SJCRH30 (cell line): ENCODE results near the gene WFDC11. TPM values are rescaled to one million over a fixed set of nuclear protein-coding genes. Genes with fewer than 3 reads are reported as not detected.
"Not testable (repeated sequence)": the region's sequence is repeated elsewhere in the genome, so short reads cannot be mapped to it uniquely, and the experiment has no call there.

Source experiments
- DNase-seq, 2 experiments: peaks; one replicate each; pipeline ENCODE4 v3.0.0-alpha.2; 2015 to 2020
- H3K27ac ChIP-seq: fragments of 250-450 bp; sonication (Bioruptor Pico); 2 replicates; pipeline ENCODE4 v1.5.1; 2020; ENCODE audit warnings: mild to moderate bottlenecking, moderate library complexity
- H3K27me3 ChIP-seq: fragments of 250-450 bp; sonication (Bioruptor Pico); 2 replicates; pipeline ENCODE4 v1.5.1; 2020; ENCODE audit warnings: mild to moderate bottlenecking, moderate library complexity
- H3K36me3 ChIP-seq: fragments of 250-450 bp; sonication (Bioruptor Pico); 2 replicates; pipeline ENCODE4 v1.5.1; 2020; ENCODE audit warnings: mild to moderate bottlenecking, moderate library complexity
- H3K4me1 ChIP-seq: fragments of 250-450 bp; sonication (Bioruptor Pico); 2 replicates; pipeline ENCODE4 v1.5.1; 2020; ENCODE audit warnings: mild to moderate bottlenecking, moderate library complexity
- H3K4me3 ChIP-seq: fragments of 250-450 bp; sonication (Bioruptor Pico); 2 replicates; pipeline ENCODE4 v1.5.1; 2020; ENCODE audit warnings: mild to moderate bottlenecking, moderate library complexity
- H3K9me3 ChIP-seq: fragments of 250-450 bp; sonication (Bioruptor Pico); replicated peaks from 2 replicates; pipeline ENCODE4 v1.5.1; 2020; ENCODE audit warnings: mild to moderate bottlenecking, moderate library complexity
- total RNA-seq: library from RNA; depleted of rRNA; stranded (reverse); fragments of >200 nt; shearing (Covaris generic); gene quantifications from 2 replicates; pipeline ENCODE4 v1.2.3, GENCODE V29; 2014

The WFDC11 gene
- total RNA-seq, 1 experiment from 2014 or later: not detected

GRCh38 chr20:45646875-45647274, 23.2 kb downstream of the WFDC11 start:
- Histone ChIP-seq H3K4me3 (no peak overlapping the region), H3K4me1 (no peaks in the 10 kb centered on the region), H3K27me3 (peaks cover 3% of the 10 kb centered on the region; the same call in 1 of the 2 replicates), H3K9me3 (no peaks in the 10 kb centered on the region), H3K27ac (no peak overlapping the region), H3K36me3 (no peaks in the 10 kb centered on the region)
- no peak for DNase-seq

GRCh38 chr20:45645869-45646268, 24.2 kb downstream of the WFDC11 start:
- not testable (repeated sequence) for DNase-seq, H3K9me3 ChIP-seq, H3K4me3 ChIP-seq, H3K27ac ChIP-seq, H3K4me1 ChIP-seq, H3K27me3 ChIP-seq, H3K36me3 ChIP-seq

GRCh38 chr20:45641076-45641475, 29.0 kb downstream of the WFDC11 start:
- H3K4me3 ChIP-seq, DNase-seq, H3K9me3 ChIP-seq, H3K27ac ChIP-seq, H3K27me3 ChIP-seq, H3K36me3 ChIP-seq, H3K4me1 ChIP-seq: not testable (repeated sequence)

GRCh38 chr20:45639687-45640086, 30.4 kb downstream of the WFDC11 start:
- H3K36me3 ChIP-seq: no peaks in the 10 kb centered on the region
- no peak for DNase-seq
- H3K27me3 ChIP-seq: no peaks in the 10 kb centered on the region; the same call in 1 of the 2 replicates
- no peaks in the 10 kb centered on the region for H3K4me1 ChIP-seq
- no peaks in the 10 kb centered on the region for H3K9me3 ChIP-seq
- no peak overlapping the region for H3K27ac ChIP-seq
- no peak overlapping the region for H3K4me3 ChIP-seq

- Histone ChIP-seq H3K27ac (no peak overlapping the region), H3K4me1 (no peaks in the 10 kb centered on the region), H3K36me3 (no peaks in the 10 kb centered on the region), H3K4me3 (no peak overlapping the region), H3K9me3 (no peaks in the 10 kb centered on the region), H3K27me3 (no peaks in the 10 kb centered on the region)
- DNase-seq: no peak
Measured at GRCh38 chr20:45636513-45636912, 33.5 kb downstream of the WFDC11 start.

GRCh38 chr20:45631184-45631583, 38.9 kb downstream of the WFDC11 start, which contains the start of gene WFDC9:
WFDC9 (minus strand) TSS chr20:45631284; CDS start chr20:45610181, 21,103 bp downstream.
- Histone ChIP-seq H3K9me3 (no peaks in the 10 kb centered on the region), H3K4me3 (no peak within 1 kb of the TSS), H3K27ac (no peak within 1 kb of the TSS), H3K27me3 (0 out of 2 replicates have a peak, but pooled peaks cover 2% of the 10 kb centered on the region), H3K4me1 (no peaks in the 10 kb centered on the region), H3K36me3 (no peaks in the 10 kb centered on the region)
- DNase-seq: no peak

- no peak overlapping the region for H3K27ac ChIP-seq
- H3K4me3 ChIP-seq: no peak overlapping the region
- no peaks in the 10 kb centered on the region for H3K36me3 ChIP-seq
- DNase-seq: no peak
- H3K27me3 ChIP-seq: 0 out of 2 replicates have a peak, but pooled peaks cover 2% of the 10 kb centered on the region
- H3K4me1 ChIP-seq: no peaks in the 10 kb centered on the region
- H3K9me3 ChIP-seq: no peaks in the 10 kb centered on the region
Measured at GRCh38 chr20:45630371-45630770, 39.7 kb downstream of the WFDC11 start.

- H3K27ac ChIP-seq: no peak within 1 kb of the TSS
- peaks cover 3% of the 10 kb centered on the region; the same call in 1 of the 2 replicates for H3K9me3 ChIP-seq
- H3K27me3 ChIP-seq: 0 out of 2 replicates have a peak, but pooled peaks cover 2% of the 10 kb centered on the region
- DNase-seq: peak; percentile 46 to 69
- no peak within 1 kb of the TSS for H3K4me3 ChIP-seq
- no peaks in the 10 kb centered on the region for H3K36me3 ChIP-seq
- H3K4me1 ChIP-seq: no peaks in the 10 kb centered on the region
Measured at GRCh38 chr20:45629496-45630100, 40.4 kb downstream of the WFDC11 start, which contains the start of gene WFDC10A. WFDC10A (plus strand) TSS chr20:45629739; CDS start chr20:45629814, 75 bp downstream.

- H3K4me3 ChIP-seq: no peak overlapping the region
- H3K9me3 ChIP-seq: peaks cover 3% of the 10 kb centered on the region; the same call in 1 of the 2 replicates
- no peak overlapping the region for H3K27ac ChIP-seq
- no peaks in the 10 kb centered on the region for H3K4me1 ChIP-seq
- 0 out of 2 replicates have a peak, but pooled peaks cover 2% of the 10 kb centered on the region for H3K27me3 ChIP-seq
- DNase-seq: no peak
- no peaks in the 10 kb centered on the region for H3K36me3 ChIP-seq
Measured at GRCh38 chr20:45626540-45626939, 43.5 kb downstream of the WFDC11 start.

GRCh38 chr20:45621593-45621992, 48.4 kb downstream of the WFDC11 start:
- Histone ChIP-seq H3K9me3 (peaks cover 3% of the 10 kb centered on the region; the same call in 1 of the 2 replicates), H3K27me3 (no peaks in the 10 kb centered on the region), H3K4me1 (no peaks in the 10 kb centered on the region), H3K27ac (no peak overlapping the region), H3K36me3 (no peaks in the 10 kb centered on the region), H3K4me3 (no peak overlapping the region)
- DNase-seq: no peak

- DNase-seq: no peak
- Histone ChIP-seq H3K27ac (no peak overlapping the region), H3K4me3 (no peak overlapping the region)
Measured at GRCh38 chr20:45617591-45617990, 52.4 kb downstream of the WFDC11 start.

GRCh38 chr20:45612314-45612713, 57.7 kb downstream of the WFDC11 start:
- Histone ChIP-seq H3K36me3 (no peaks in the 10 kb centered on the region), H3K9me3 (no peaks in the 10 kb centered on the region), H3K27me3 (no peaks in the 10 kb centered on the region; the same call in 1 of the 2 replicates), H3K4me1 (peaks cover 11% of the 10 kb centered on the region), H3K4me3 (no peak overlapping the region), H3K27ac (no peak overlapping the region)
- no peak for DNase-seq

More at GRCh38 chr20:45617591-45617990, 52.4 kb downstream of the WFDC11 start:
- Histone ChIP-seq H3K4me1 (no peaks in the 10 kb centered on the region), H3K36me3 (no peaks in the 10 kb centered on the region), H3K27me3 (no peaks in the 10 kb centered on the region; the same call in 1 of the 2 replicates), H3K9me3 (no peaks in the 10 kb centered on the region)

- peaks cover 11% of the 10 kb centered on the region for H3K4me1 ChIP-seq
- no peak overlapping the region for H3K4me3 ChIP-seq
- no peak overlapping the region for H3K27ac ChIP-seq
- no peaks in the 10 kb centered on the region; the same call in 1 of the 2 replicates for H3K27me3 ChIP-seq
- DNase-seq: peak; percentile 42 to 70
- H3K36me3 ChIP-seq: no peaks in the 10 kb centered on the region
- no peaks in the 10 kb centered on the region for H3K9me3 ChIP-seq
Measured at GRCh38 chr20:45611054-45611453, 59.0 kb downstream of the WFDC11 start.

GRCh38 chr20:45607810-45608209, 62.2 kb downstream of the WFDC11 start:
- no peak for DNase-seq
- H3K27ac ChIP-seq: no peak overlapping the region
- H3K4me1 ChIP-seq: peaks cover 11% of the 10 kb centered on the region
- H3K4me3 ChIP-seq: no peak overlapping the region
- no peaks in the 10 kb centered on the region; the same call in 1 of the 2 replicates for H3K9me3 ChIP-seq
- H3K27me3 ChIP-seq: no peaks in the 10 kb centered on the region
- H3K36me3 ChIP-seq: no peaks in the 10 kb centered on the region
